Esophagus muscularis mucosa (tissue), 3 donors: ENCODE data around the gene CACNB3.

Experiments
- POLR2AphosphoS5 ChIP-seq, 2 donors: sonication (generic); formaldehyde crosslinking; IDR thresholded peaks; one replicate each; pipeline ENCODE4 v1.6.1; 2017; ENCODE audit warnings: antibody characterized with exemption in 2 of 2
- TF ChIP-seq, protein P1 (sequence below), 3 experiments: fragments of 200-600 bp in 2 of 3; fragments of 450-650 bp in 1 of 3; sonication (generic) in 2 of 3; IDR thresholded peaks; one replicate each; pipeline ENCODE4 v1.5.1; 2017 to 2019; ENCODE audit warnings: antibody characterized with exemption in 3 of 3, mild to moderate bottlenecking in 2 of 3, moderate library complexity in 1 of 3

DNA sequence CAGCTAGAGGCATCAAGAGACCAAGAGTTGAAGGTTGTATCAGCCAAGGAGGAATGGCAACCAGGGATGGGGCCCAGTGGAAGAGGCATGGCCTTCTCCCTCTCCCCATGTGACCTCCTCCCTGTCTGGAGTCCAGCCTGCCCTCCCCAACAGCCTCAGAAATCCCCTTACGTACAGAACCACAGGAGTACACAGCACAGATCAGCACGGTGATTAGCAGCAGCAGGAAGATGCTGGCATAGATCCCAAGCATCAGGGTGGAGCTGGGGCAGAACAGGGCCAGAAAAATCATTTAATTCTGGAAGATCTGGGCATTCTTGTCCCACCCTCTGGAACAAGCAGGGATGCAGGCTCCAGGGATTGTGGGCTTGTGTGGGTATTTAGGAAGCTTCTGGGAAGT, 43.8 kb upstream of the CACNB3 start:
- TF ChIP-seq, protein P1, sequence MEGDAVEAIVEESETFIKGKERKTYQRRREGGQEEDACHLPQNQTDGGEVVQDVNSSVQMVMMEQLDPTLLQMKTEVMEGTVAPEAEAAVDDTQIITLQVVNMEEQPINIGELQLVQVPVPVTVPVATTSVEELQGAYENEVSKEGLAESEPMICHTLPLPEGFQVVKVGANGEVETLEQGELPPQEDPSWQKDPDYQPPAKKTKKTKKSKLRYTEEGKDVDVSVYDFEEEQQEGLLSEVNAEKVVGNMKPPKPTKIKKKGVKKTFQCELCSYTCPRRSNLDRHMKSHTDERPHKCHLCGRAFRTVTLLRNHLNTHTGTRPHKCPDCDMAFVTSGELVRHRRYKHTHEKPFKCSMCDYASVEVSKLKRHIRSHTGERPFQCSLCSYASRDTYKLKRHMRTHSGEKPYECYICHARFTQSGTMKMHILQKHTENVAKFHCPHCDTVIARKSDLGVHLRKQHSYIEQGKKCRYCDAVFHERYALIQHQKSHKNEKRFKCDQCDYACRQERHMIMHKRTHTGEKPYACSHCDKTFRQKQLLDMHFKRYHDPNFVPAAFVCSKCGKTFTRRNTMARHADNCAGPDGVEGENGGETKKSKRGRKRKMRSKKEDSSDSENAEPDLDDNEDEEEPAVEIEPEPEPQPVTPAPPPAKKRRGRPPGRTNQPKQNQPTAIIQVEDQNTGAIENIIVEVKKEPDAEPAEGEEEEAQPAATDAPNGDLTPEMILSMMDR (IDR thresholded peaks at IDR 0.05): no peak
- TF ChIP-seq POLR2AphosphoS5 (IDR thresholded peaks at IDR 0.05): no peak
